Peyer's patch (tissue), 4 donors: ENCODE data around the gene LIMA1. TPM values are rescaled to one million over a fixed set of nuclear protein-coding genes. Genes with fewer than 3 reads are reported as not detected.
A peak's percentile ranks its signal among the peaks of the same experiment; 100 is the strongest.
"Not testable (repeated sequence)": the region's sequence is repeated elsewhere in the genome, so short reads cannot be mapped to it uniquely, and the experiment has no call there.

Experiments
- DNase-seq, 3 donors: peaks; one replicate each; pipeline ENCODE4 v3.0.0-alpha.2; 2017 to 2019
- H3K27ac ChIP-seq, 4 donors: fragments of 200-600 bp; sonication (generic); one replicate each; pipeline ENCODE4 v1.5.1; 2016 to 2019
- H3K27me3 ChIP-seq, 2 donors: fragments of 200-600 bp; sonication (generic); one replicate each; pipeline ENCODE4 v1.5.1; 2019
- H3K36me3 ChIP-seq, 3 donors: fragments of 200-600 bp; sonication (generic); one replicate each; pipeline ENCODE4 v1.5.1; 2016 to 2019
- H3K4me1 ChIP-seq, 4 donors: fragments of 200-600 bp; sonication (generic); one replicate each; pipeline ENCODE4 v1.5.1; 2016 to 2019
- H3K4me3 ChIP-seq, 4 donors: fragments of 200-600 bp; sonication (generic); 1 replicate in 3 of 4; 2 replicates in 1 of 4; pipeline ENCODE4 v1.5.1; 2016 to 2019; ENCODE audit warnings: mild to moderate bottlenecking in 1 of 4
- H3K9me3 ChIP-seq, 4 donors: fragments of 200-600 bp; sonication (generic); one replicate each; pipeline ENCODE4 v1.5.1; 2016 to 2019; ENCODE audit warnings: mild to moderate bottlenecking in 1 of 4
- CTCF ChIP-seq, 6 experiments: fragments of 450-650 bp in 4 of 6; fragments of 200-600 bp in 2 of 6; sonication (generic) in 1 of 6; IDR thresholded peaks; one replicate each; pipeline ENCODE4 v1.5.1; 2017 to 2019; ENCODE audit warnings: antibody characterized with exemption in 6 of 6, mild to moderate bottlenecking in 3 of 6, moderate library complexity in 1 of 6
- POLR2A ChIP-seq, 2 donors: fragments of 450-650 bp; IDR thresholded peaks; one replicate each; pipeline ENCODE4 v1.5.1; 2017; ENCODE audit warnings: antibody characterized with exemption in 2 of 2, mild to moderate bottlenecking in 2 of 2, moderate library complexity in 2 of 2
- total RNA-seq, 4 donors: library from RNA; depleted of rRNA; stranded (reverse); fragments of >200 nt; gene quantifications; one replicate each; pipeline ENCODE4 v1.1.0, GENCODE V29; 2016

The LIMA1 gene
- total RNA-seq, 4 donors from 2014 or later = 253 to 280 (median 274) TPM

- Histone ChIP-seq H3K27me3 (no peaks in the 10 kb centered on the region), H3K4me1 (peaks cover 0 to 68% (median 1%) of the 10 kb centered on the region in 4 donors), H3K4me3 (no peak overlapping the region), H3K27ac (peak overlapping the region in 3 of 4 donors; percentile 62 to 80 (median 75)), H3K9me3 (no peaks in the 10 kb centered on the region), H3K36me3 (peaks cover 0 to 18% (median 0%) of the 10 kb centered on the region in 3 donors)
- DNase-seq = no peak
- TF ChIP-seq POLR2A (IDR thresholded peaks at IDR 0.05) = no peak
- no peak for TF ChIP-seq CTCF (IDR thresholded peaks at IDR 0.05)
Observed at GRCh38 chr12:50248411-50248810, 34.9 kb downstream of the LIMA1 start.

- H3K27me3 ChIP-seq, DNase-seq, H3K4me3 ChIP-seq, H3K9me3 ChIP-seq: not testable (repeated sequence)
- Histone ChIP-seq H3K27ac (peak overlapping the region in 3 of 4 donors; percentile 62 to 77 (median 75)), H3K4me1 (peaks cover 0 to 73% (median 1%) of the 10 kb centered on the region in 4 donors), H3K36me3 (peaks cover 0 to 18% (median 0%) of the 10 kb centered on the region in 3 donors)
Observed at GRCh38 chr12:50247665-50248064, 35.7 kb downstream of the LIMA1 start.

- H3K4me3 ChIP-seq = no peak overlapping the region
- H3K36me3 ChIP-seq = peaks cover 0 to 18% (median 0%) of the 10 kb centered on the region in 3 donors
- H3K27ac ChIP-seq = peak overlapping the region; percentile 25 to 75 (median 68)
- no peaks in the 10 kb centered on the region for H3K9me3 ChIP-seq
- no peaks in the 10 kb centered on the region for H3K27me3 ChIP-seq
- peaks cover 0 to 72% (median 3%) of the 10 kb centered on the region in 4 donors for H3K4me1 ChIP-seq
- no peak for TF ChIP-seq POLR2A (IDR thresholded peaks at IDR 0.05)
- peak; percentile 24 to 89 (median 80) for DNase-seq
Observed at GRCh38 chr12:50246873-50247612, 36.3 kb downstream of the LIMA1 start.

GRCh38 chr12:50246197-50246865 is 37.0 kb downstream of the LIMA1 start:
- H3K4me1 ChIP-seq = peaks cover 0 to 72% (median 3%) of the 10 kb centered on the region in 4 donors
- no peak overlapping the region for H3K4me3 ChIP-seq
- H3K9me3 ChIP-seq = no peaks in the 10 kb centered on the region
- no peak for DNase-seq
- no peak for TF ChIP-seq POLR2A (IDR thresholded peaks at IDR 0.05)
- TF ChIP-seq CTCF (IDR thresholded peaks at IDR 0.05) = no peak
- peak overlapping the region in 3 of 4 donors; percentile 62 to 75 (median 74) for H3K27ac ChIP-seq
- peaks cover 0 to 18% (median 0%) of the 10 kb centered on the region in 3 donors for H3K36me3 ChIP-seq
- H3K27me3 ChIP-seq = no peaks in the 10 kb centered on the region

GRCh38 chr12:50243507-50243906 is 39.8 kb downstream of the LIMA1 start:
- Histone ChIP-seq H3K27me3 (no peaks in the 10 kb centered on the region), H3K27ac (peak overlapping the region in 2 of 4 donors; percentile 83 to 84), H3K4me1 (peaks cover 0 to 80% (median 3%) of the 10 kb centered on the region in 4 donors), H3K4me3 (no peak overlapping the region), H3K36me3 (peaks cover 0 to 17% (median 0%) of the 10 kb centered on the region in 3 donors), H3K9me3 (no peaks in the 10 kb centered on the region)
- no peak for DNase-seq
- TF ChIP-seq POLR2A (IDR thresholded peaks at IDR 0.05) = no peak

- TF ChIP-seq CTCF (IDR thresholded peaks at IDR 0.05) (no peak), POLR2A (IDR thresholded peaks at IDR 0.05) (no peak)
- H3K36me3 ChIP-seq = peaks cover 0 to 10% (median 0%) of the 10 kb centered on the region in 3 donors
- no peaks in the 10 kb centered on the region for H3K27me3 ChIP-seq
- H3K27ac ChIP-seq = peak overlapping the region in 3 of 4 donors; percentile 66 to 84 (median 83)
- peaks cover 0 to 72% (median 3%) of the 10 kb centered on the region in 4 donors for H3K4me1 ChIP-seq
- H3K4me3 ChIP-seq = no peak overlapping the region
- no peak for DNase-seq
- no peaks in the 10 kb centered on the region for H3K9me3 ChIP-seq
Observed at GRCh38 chr12:50242751-50243191, 40.5 kb downstream of the LIMA1 start.

GRCh38 chr12:50241178-50241577 is 42.1 kb downstream of the LIMA1 start:
- peaks cover 0 to 59% (median 2%) of the 10 kb centered on the region in 4 donors for H3K4me1 ChIP-seq
- no peaks in the 10 kb centered on the region for H3K9me3 ChIP-seq
- H3K27me3 ChIP-seq = no peaks in the 10 kb centered on the region
- peak overlapping the region in 3 of 4 donors; percentile 66 to 84 (median 83) for H3K27ac ChIP-seq
- H3K4me3 ChIP-seq = no peak overlapping the region
- DNase-seq = no peak
- no peak for TF ChIP-seq CTCF (IDR thresholded peaks at IDR 0.05)
- no peak for TF ChIP-seq POLR2A (IDR thresholded peaks at IDR 0.05)
- peaks cover 0 to 17% (median 0%) of the 10 kb centered on the region in 3 donors for H3K36me3 ChIP-seq
